OCI-LY3 (cell line): ENCODE results near the gene ZNF793.

Experiments
- CTCF ChIP-seq: fragments of 200-600, 300-600 bp; sonication (generic); IDR thresholded peaks from 2 replicates; pipeline ENCODE4 v1.5.1; 2014; ENCODE audit warnings: antibody characterized with exemption, low read length, low read depth
- EZH2phosphoT487 ChIP-seq: fragments of 200-600 bp; shearing (Covaris generic); IDR thresholded peaks from 2 replicates; pipeline ENCODE4 v1.6.1; 2018; ENCODE audit warnings: antibody characterized with exemption, mixed run types, low read depth

- no peak for TF ChIP-seq CTCF
- no peak for TF ChIP-seq EZH2phosphoT487
Observed at GRCh38 chr19:37563518-37563917, 56.8 kb downstream of the ZNF793 start.
